Hematopoietic multipotent progenitor cell treated with erythropoietin and hydrocortisone succinate and interleukin-3 and kit ligand, for 17 days (in vitro differentiated cells): ENCODE results near the gene RUNDC1.
A peak's percentile ranks its signal among the peaks of the same experiment; 100 is the strongest.
"Not testable (repeated sequence)": the region's sequence is repeated elsewhere in the genome, so short reads cannot be mapped to it uniquely, and the experiment has no call there.

Source experiments
- DNase-seq: peaks from one replicate; pipeline ENCODE4 v3.0.0-alpha.2; 2015; ENCODE audit warnings: low spot score

Gene RUNDC1

DNA sequence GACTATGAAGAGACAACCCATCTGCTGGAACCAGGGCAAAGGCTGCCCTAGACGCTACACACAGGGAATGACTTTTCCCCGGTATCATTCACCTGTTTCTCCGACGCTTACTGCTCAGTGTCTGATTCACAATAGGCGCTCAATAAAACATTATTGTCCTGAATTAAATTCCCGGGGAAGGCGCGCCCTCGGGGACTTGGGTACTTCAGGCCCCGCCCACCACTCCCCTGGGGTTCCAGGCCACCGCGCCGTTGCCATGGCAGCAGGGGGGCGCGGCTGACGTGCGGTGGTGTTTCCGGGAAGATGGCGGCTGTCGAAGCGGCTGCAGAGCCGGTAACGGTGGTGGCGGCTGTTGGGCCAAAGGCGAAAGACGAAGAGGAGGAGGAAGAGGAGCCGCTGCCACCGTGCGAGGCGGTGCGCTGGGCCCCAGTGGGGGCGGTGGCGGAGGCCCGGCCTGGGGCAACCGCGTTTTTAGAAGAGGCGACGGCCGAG, at the start of gene RUNDC1:
TSS of gene RUNDC1 (plus strand) at position 292 of the 492 bp plus-strand sequence. CDS start at position 304, 12 bp downstream.
- DNase-seq, result peak; percentile 92

DNA sequence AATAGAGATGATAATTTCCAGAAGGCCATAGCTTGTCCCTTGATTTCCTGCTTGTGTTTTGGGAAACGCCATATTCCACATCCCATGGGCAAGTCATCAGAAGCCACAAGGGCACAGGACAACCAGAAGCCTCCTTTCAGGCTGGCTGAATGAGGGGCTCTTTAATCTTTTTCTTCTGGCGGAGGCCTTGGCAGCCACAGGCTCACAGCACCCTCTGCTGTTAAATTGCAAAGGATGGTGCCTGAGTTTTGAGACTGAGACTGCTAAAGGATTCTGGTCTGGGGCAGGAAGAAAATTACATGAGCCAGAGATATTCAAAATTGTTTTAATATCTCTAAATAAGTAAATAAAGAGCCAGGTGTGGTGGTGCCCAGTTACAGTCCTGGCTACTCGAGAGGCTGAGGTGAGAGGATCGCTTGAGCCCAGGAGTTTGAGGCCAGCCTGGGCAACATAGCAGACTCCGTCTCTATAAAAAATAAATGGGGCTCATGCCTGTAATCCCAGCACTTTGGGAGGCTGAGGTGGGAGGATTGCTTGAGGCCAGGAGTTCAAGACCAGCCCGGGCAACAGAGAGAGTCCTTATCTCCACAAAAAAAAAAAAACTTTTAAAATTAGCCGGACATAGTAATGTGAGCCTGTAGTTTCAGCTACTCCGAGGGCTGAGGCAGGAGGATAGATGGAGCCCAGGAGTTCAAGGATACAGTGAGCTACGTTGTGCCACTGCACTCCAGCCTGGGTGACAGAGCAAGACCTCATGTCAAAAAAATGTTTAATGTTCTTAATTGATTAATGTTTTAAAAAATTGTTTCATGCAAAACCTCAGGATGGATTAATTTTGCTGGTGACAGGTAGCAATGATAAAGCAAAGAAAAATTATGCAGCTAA, 42.4 kb upstream of the RUNDC1 start:
- DNase-seq, result peak; percentile 33

DNA sequence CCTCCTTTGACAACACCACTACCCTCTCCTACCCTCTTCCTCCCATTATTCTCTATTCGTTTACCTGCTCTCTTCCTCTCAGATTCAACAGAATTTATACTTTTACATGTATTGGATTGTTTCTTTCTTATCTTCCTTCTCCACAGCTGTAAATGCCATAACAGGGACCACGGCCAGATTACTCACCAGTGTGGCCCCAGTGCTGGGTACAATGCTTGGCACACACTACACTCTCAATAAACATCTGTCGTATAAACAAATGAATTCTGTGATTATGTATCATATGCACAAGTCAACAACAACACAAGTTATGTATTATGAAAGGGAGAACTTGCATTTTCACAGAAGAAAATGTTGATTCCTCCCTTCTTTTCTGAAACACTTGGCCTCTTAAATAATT, 36.2 kb upstream of the RUNDC1 start:
- no peak for DNase-seq

GRCh38 chr17:42946812-42947211, 33.6 kb upstream of the RUNDC1 start:
- no peak for DNase-seq

DNA sequence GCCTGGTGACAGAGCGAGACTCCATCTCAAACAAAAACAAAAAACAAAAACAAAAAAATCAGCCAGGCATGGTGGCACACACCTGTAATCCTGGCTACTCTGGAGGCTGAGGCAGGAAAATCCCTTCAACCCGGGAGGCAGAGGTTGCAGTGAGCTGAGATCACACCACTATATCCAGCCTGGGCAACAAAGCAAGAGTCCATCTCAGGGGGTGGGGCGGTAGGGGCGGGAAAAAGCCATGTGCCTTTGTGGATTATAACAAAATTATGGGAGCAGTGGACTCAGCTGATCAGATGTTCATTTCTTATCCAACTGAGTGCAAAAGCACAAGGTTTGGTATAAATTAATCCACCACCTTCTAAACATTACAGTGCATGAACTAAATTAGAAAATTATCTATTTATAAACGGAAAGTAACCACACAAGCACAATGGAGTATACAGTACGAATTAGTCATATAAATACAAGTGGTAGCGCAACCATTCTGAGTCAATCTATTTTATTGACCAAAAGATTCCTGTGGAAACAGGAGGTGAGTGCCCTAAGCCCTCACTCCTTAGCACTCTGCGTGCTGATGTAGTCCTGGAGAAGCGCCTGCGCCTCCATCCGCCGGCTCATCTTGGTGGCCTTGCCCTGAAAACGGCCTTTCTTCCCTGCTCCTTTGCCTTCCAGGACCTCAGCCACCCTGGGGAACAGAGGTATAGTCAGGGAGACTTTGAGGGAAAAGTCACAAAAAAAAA, 30.2 kb upstream of the RUNDC1 start:
- DNase-seq, result no peak

DNA sequence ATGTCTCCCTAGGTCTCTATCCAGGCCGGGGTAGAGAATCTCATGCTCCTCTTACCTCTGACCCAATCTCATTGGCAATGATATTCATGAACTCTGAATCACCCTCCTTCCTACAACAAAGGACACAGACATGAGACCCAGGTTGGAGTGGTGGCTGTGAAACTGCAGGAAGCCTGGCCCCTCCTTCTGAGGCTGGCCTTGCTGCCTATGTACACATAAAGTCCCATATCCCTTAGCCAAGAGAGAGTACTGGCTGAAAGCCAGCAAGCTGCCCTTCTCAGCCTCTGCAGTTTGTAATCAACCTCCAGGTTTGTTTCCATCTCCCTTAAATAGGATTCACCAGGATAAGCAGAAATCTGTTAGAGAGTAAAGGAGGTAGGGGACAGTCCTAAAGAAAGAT, 26.7 kb upstream of the RUNDC1 start:
- no peak for DNase-seq

GRCh38 chr17:42964161-42964932, 16.0 kb upstream of the RUNDC1 start, which contains the start of gene AARSD1:
Gene AARSD1 (minus strand): TSS chr17:42964454. CDS start chr17:42964440, 14 bp downstream.
- peak; percentile 92 for DNase-seq

GRCh38 chr17:42967925-42968324, 12.4 kb upstream of the RUNDC1 start:
- no peak for DNase-seq

- no peak for DNase-seq
Observed at GRCh38 chr17:42969001-42969581, 11.3 kb upstream of the RUNDC1 start.

GRCh38 chr17:42971589-42971988, 8.8 kb upstream of the RUNDC1 start:
- no peak for DNase-seq

DNA sequence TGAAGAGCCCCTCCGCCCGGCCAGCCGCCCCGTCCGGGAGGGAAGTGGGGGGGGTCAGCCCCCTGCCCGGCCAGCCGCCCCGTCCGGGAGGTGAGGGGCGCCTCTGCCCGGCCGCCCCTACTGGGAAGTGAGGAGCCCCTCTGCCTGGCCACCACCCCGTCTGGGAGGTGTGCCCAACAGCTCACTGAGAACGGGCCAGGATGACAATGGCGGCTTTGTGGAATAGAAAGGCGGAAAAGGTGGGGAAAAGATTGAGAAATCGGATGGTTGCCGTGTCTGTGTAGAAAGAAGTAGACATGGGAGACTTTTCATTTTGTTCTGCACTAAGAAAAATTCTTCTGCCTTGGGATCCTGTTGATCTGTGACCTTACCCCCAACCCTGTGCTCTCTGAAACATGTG, 7.0 kb upstream of the RUNDC1 start:
- not testable (repeated sequence) for DNase-seq

GRCh38 chr17:42975265-42975664, 5.1 kb upstream of the RUNDC1 start:
- DNase-seq, result no peak

GRCh38 chr17:42975701-42976100, 4.7 kb upstream of the RUNDC1 start:
- not testable (repeated sequence) for DNase-seq

GRCh38 chr17:42979511-42980273, 673 bp upstream of the RUNDC1 start, which contains the start of gene PTGES3L:
Gene PTGES3L (minus strand): TSS chr17:42980080. CDS start chr17:42980053, 27 bp downstream.
- DNase-seq, result no peak

DNA sequence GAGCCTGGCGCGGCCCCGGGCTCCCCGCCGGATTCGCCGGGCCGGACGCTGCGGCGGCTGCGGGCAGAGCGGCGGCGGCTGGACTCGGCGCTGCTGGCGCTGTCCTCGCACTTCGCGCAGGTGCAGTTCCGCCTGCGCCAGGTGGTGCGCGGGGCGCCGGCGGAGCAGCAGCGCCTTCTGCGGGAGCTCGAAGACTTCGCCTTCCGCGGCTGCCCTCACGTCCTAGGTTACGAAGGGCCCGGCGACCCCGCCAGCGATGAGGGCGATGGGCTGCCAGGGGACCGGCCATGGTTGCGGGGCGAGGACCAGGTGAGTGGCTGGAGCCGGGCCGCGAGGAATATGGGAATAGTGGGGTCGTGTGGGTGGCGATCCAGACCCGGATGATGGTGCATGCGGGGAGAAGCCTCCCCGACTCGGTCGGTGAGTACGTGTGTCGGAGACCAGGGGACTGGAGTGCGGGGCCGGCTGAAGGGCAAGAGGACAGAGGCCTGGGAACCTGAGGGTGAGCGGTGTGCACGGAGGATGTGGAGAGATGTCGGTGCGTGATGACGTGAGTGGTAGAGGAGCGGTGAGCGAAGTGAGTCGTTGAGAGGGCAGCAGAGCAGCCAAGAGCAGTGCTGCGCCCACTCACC, 517 bp downstream of the RUNDC1 start:
- peak; percentile 71 for DNase-seq

- DNase-seq, result no peak
Observed at GRCh38 chr17:42982266-42982665, 1.9 kb downstream of the RUNDC1 start.

- peak; percentile 3 for DNase-seq
Observed at GRCh38 chr17:42985225-42985624, 4.9 kb downstream of the RUNDC1 start.

GRCh38 chr17:42989141-42989540, 8.8 kb downstream of the RUNDC1 start:
- no peak for DNase-seq

DNA sequence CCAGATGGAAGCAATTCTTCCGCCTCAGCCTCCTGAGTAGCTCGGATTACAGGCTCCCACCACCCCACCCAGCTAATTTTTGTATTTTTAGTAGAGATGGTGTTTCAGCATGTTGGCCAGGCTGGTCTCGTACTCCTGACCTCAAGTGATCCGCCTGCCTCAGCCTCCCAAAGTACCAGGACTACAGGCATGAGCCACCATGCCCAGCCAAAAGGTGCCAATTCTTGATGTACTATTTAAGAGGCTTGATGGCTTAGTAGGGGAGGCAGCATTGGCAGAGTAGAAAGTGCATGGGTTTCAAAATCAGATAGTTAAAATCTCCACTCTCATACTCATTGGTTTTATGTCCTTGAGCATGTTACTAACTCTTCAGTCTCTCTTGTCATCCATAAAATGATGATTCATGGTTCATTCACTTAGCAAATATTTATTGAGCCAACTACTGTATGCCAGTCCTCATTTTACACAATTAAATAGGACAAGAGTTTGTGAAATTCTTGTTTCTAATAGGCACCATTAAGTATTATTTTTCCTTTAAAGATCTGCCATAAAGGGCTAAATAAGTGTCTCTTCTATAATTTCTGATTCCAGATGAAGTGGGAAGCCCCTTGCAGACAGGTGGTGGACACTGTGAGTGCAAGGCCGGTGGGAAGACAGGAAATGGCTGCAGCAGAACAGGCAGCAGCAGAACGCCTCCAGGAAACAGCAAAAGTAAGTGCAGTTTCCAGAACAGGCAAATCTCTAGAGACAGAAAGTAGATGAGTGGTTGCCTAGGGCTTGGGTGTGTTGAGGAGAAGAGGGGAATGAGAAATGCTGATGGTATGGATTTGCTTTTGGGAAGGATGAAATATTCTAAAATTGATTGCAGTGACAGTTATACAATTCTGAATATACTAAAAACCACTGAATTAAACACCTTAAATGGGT, 9.6 kb downstream of the RUNDC1 start:
- DNase-seq, result no peak
